ENCODE measurements around the gene FOXC1. TPM values are rescaled to one million over a fixed set of nuclear protein-coding genes. Genes with fewer than 3 reads are reported as not detected.

FOXC1 gene
- total RNA-seq, 1 experiment from 2014 or later: not detected

DNA sequence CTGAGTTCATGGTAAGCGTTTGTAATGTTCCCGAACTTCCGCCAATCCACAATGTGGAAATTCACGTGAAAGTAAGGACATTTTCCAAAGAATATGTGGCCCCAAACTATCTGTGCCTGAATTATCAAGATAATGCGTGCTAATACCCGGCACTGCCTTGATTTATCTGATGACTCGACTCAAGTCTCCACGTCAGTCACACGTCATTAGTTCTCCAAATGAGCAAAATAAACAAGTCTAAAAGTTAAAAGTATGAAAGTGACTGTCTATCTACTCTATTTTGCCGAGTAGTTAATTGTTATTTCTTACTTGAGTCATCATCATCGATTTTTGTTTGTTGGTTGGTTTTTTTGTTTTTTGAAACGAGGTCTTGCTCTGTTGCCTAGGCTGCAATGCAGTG lies 21.7 kb upstream of the FOXC1 start:
- Histone ChIP-seq H3K18ac (ENCODE audit: insufficient read length, low read depth, low read length) (no peak overlapping the region), H3K4me2 (ENCODE audit: insufficient read depth, insufficient read length, low read length) (no peak overlapping the region), H4K91ac (ENCODE audit: insufficient read length, low read depth, low read length) (no peak overlapping the region), H3K9ac (ENCODE audit: extremely low read depth, insufficient read length, low read length) (no peak overlapping the region), H2BK15ac (ENCODE audit: low read depth, low read length) (no peak overlapping the region), H3K79me1 (ENCODE audit: insufficient read depth, low read depth, low read length, poor library complexity, severe bottlenecking) (no peaks in the 10 kb centered on the region), H2BK20ac (ENCODE audit: low read depth, low read length, poor library complexity, severe bottlenecking) (no peak overlapping the region), H2AFZ (ENCODE audit: low read length) (no peak overlapping the region), H3K14ac (ENCODE audit: insufficient read depth, low read length) (no peak overlapping the region), H2AK5ac (ENCODE audit: insufficient read length, low read length) (no peak overlapping the region), H3K27ac (ENCODE audit: insufficient read length, low read depth, low read length) (no peak overlapping the region), H4K5ac (ENCODE audit: insufficient read length, low read depth, low read length) (no peak overlapping the region), H3K4ac (ENCODE audit: low read depth, low read length) (no peak overlapping the region), H3K79me2 (ENCODE audit: insufficient read depth, low read length) (no peaks in the 10 kb centered on the region), H3K4me1 (ENCODE audit: insufficient read depth, low read length) (no peaks in the 10 kb centered on the region), H3K27me3 (ENCODE audit: insufficient read depth, low read length) (no peaks in the 10 kb centered on the region), H2BK12ac (ENCODE audit: insufficient read length, low read depth, low read length) (no peak overlapping the region), H3K9me3 (ENCODE audit: control insufficient read depth, low read depth, low read length) (no peaks in the 10 kb centered on the region), H4K8ac (replicated peaks; ENCODE audit: insufficient read length, low read depth, low read length) (no peak overlapping the region), H3T11ph (ENCODE audit: low read length) (no peak overlapping the region), H3K23me2 (ENCODE audit: insufficient read length, low read depth, low read length, poor library complexity, severe bottlenecking) (no peaks in the 10 kb centered on the region), H2BK5ac (ENCODE audit: insufficient read length, low read length) (no peak overlapping the region), H3K56ac (ENCODE audit: insufficient read length, low read depth, low read length) (no peak overlapping the region), H4K20me1 (ENCODE audit: control insufficient read depth, insufficient read depth, insufficient read length) (no peaks in the 10 kb centered on the region), H3K23ac (ENCODE audit: insufficient read length, low read depth, low read length) (no peak overlapping the region), H2BK120ac (ENCODE audit: low read depth, low read length, poor library complexity, severe bottlenecking) (no peak overlapping the region)
- Mint-ChIP-seq H3K4me3 (no peak overlapping the region), H3K27ac (no peak overlapping the region), H3K9me3 (no peaks in the 10 kb centered on the region), H3K27me3 (ENCODE audit: low read depth) (peaks cover 7% of the 10 kb centered on the region), H3K4me1 (no peaks in the 10 kb centered on the region), H3K36me3 (ENCODE audit: insufficient read depth in 1 of 3, low read depth in 3 of 3) (no peaks in the 10 kb centered on the region)
- WGBS (ENCODE audit: extremely low coverage, insufficient read length, low lambda C conversion rate): no CpG with 5 or more reads among the region's 12 CpGs
- DNase-seq: no peak
- no peak for TF ChIP-seq CTCF (conservative IDR thresholded peaks at IDR 0.05)

All from H9 (cell line).